SK-N-DZ (cell line): ENCODE results near the gene THBS1.

ENCODE experiments used
- DNase-seq: peaks from one replicate; pipeline ENCODE4 v3.0.0-alpha.2; 2015; ENCODE audit warnings: low spot score

The THBS1 gene

GRCh38 chr15:39629371-39629770 is 48.5 kb downstream of the THBS1 start:
- no peak for DNase-seq

GRCh38 chr15:39629906-39630305 is 49.0 kb downstream of the THBS1 start:
- no peak for DNase-seq

- no peak for DNase-seq
Observed at GRCh38 chr15:39631357-39631756, 50.5 kb downstream of the THBS1 start.

DNA sequence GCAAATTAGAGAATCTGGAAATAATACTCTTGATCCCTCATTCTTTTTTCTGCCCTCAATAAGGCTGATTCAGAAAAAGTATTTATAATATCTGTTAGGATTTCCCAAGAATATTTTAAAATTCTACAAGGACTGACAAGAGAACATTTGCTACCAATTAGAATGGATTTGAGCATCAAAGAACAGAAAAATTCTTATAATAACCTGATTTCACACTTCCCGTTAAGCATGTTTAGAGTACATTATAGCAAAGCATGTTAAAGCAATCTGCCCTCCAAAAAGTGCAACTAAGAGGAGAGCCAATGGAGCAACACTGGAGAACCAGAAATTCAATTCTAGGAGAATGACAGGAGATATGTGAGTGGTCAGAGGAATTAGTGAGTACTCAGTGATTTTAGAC is 57.2 kb downstream of the THBS1 start:
- DNase-seq: no peak

DNA sequence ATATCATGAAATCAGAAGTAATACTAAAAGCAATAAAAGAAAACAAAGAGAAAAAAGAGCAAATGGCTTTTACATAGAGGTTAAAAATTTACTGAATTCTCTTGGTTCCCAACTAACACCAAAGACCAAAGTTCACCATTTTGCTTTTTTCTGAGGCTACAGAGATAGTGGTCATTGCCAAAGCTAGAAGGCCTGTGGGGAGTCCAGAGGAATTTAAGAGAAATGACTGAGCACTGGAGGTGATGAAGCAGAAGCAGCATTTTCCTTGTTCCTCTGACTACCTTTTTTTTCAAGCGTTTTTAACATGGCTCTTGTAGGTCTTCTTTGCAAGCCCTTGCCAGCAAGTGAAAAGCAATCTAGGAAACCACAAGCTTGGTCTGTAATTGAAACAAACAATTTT is 58.2 kb downstream of the THBS1 start:
- DNase-seq: no peak

GRCh38 chr15:39640665-39641064 is 59.8 kb downstream of the THBS1 start:
- no peak for DNase-seq

GRCh38 chr15:39641191-39641889 is 60.5 kb downstream of the THBS1 start:
- no peak for DNase-seq

GRCh38 chr15:39642011-39642640 is 61.2 kb downstream of the THBS1 start:
- no peak for DNase-seq

GRCh38 chr15:39643727-39644126 is 62.8 kb downstream of the THBS1 start:
- no peak for DNase-seq

DNA sequence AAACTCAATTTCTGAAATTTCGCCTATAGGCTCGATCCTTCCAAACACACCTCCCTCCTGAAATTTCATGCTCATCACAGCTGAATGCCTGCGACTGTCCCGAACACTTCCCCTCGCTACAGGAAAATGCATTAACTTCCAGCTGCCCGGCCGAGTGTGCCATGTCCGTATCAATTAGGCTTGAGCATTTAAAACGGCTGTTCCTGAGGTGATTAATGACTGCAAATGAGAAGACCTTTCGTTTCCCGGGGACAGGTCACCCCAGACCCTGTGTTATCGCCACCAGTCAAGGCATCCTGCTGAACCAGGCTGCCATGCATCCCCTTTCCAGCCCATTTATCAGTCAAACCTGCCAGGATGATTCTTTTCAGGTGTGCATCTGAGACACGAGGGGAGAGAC is 63.3 kb downstream of the THBS1 start:
- peak; percentile 9 for DNase-seq

DNA sequence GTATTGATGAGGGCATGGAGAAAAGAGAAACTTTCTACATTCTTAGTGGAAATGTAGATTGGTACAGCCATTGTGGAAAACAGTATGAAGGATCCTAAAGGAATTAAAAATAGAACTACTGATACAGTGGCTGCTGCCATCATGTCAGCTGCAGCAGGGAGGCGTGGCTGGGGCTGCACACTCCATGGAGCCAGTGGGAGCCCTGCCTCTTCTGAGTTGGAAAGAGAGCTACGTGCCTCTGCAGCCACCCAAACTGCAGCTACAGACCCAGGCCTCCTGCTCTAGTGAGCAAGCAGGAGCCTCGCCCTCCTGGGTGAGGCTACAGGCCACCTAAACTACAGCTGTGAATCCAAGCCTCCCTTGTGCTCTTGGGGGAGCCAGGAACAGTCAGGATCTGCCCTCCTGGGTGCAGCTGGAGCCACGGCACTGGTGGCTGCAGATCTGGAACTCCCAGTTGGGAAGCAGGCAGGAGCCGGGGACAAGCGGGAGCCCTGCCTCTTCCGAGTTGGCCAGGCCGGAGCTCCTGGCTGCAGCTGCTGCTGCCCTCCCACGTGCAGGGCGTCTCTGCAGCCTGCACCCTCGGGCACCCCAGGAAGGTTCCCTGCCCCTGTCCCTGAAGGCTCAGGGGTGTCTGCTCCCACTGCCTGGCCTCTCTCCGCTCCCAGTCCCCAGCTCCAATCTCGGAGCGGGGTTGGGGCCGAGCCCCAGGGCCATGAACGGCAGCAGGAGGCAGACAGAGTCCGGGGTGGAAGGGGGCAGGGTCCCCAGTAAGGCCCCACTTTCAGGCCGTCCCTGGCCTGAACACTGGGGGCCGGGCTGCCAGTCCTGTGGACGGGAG is 64.5 kb downstream of the THBS1 start:
- peak; percentile 34 for DNase-seq

- DNase-seq: no peak
Observed at GRCh38 chr15:39645976-39646257, 65.0 kb downstream of the THBS1 start.

DNA sequence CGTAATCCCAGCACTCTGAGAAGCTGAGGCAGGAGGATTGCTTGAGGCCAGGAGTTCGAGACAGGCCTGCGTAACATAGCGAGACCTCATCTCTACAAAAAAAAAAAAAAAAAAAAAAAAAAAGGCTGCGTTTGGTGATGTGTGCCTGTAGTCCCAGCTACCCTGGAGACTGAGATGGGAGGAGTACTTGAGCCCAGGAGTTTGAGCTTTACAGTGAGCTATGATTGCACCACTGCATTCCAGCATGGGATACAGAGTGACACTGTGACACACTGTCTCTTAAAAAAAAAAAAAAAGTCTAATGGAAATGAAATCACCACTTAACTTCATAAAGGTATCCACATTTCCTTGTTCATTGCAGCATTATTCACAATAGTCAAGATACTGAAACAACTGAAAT is 65.5 kb downstream of the THBS1 start:
- no peak for DNase-seq
